Endothelial cell of umbilical vein (primary cell): ENCODE results near the gene VPS52. TPM values are rescaled to one million over a fixed set of nuclear protein-coding genes. Genes with fewer than 3 reads are reported as not detected.
A peak's percentile ranks its signal among the peaks of the same experiment; 100 is the strongest.

ENCODE experiments used
- BruUV-seq: library from RNA; stranded (reverse); fragments of 400-500 nt; replicated peaks from 2 replicates; lab custom pipeline; 2021; lab: Mats Ljungman, UMichigan
- CTCF ChIA-PET: fragments of 300-600, 350-600 bp; sonication (Branson Sonifier 250); formaldehyde crosslinking; loops from one replicate; lab custom pipeline; 2021; ENCODE audit warnings: antibody characterized with exemption, inconsistent platforms; lab: Charles Lee
- POLR2A ChIA-PET: fragments of 300-600, 350-600 bp; sonication (Branson Sonifier 250); formaldehyde crosslinking; loops from one replicate; lab custom pipeline; 2021; ENCODE audit warnings: antibody characterized with exemption, inconsistent platforms; lab: Charles Lee
- DNase-seq: peaks from one replicate; pipeline ENCODE4 v3.0.0-alpha.2; 2011; ENCODE audit warnings: low read depth, low spot score
- FAIRE-seq: peaks from 2 replicates; lab custom pipeline; 2011; peaks lifted over from hg19 to GRCh38; lab: Jason Lieb, UNC
- H2AFZ ChIP-seq: 2 replicates; pipeline ENCODE4 v1.6.0; 2012; ENCODE audit warnings: low read depth, low read length, control low read depth, inconsistent platforms
- H3K27ac ChIP-seq: 2 replicates; pipeline ENCODE4 v1.5.1; 2011; ENCODE audit warnings: low read depth, mild to moderate bottlenecking, control low read depth, low read length, moderate library complexity; ENCODE audit not compliant: insufficient read depth
- H3K27me3 ChIP-seq, 2 experiments: 2 replicates each; pipeline versions ENCODE4 v1.6.0 to v1.6.1; 2011; ENCODE audit warnings: low read length in 2 of 2, mixed read lengths in 1 of 2; ENCODE audit not compliant: control insufficient read depth in 2 of 2, insufficient read depth in 2 of 2
- H3K36me3 ChIP-seq, 2 experiments: 2 replicates in 1 of 2; 3 replicates in 1 of 2; pipeline ENCODE4 v1.5.1; 2011; ENCODE audit warnings: low read length in 2 of 2, mild to moderate bottlenecking in 1 of 2, moderate library complexity in 1 of 2; ENCODE audit not compliant: control insufficient read depth in 2 of 2, insufficient read depth in 2 of 2; ENCODE audit errors: extremely low read depth in 1 of 2
- H3K4me1 ChIP-seq: 3 replicates; pipeline ENCODE4 v1.5.1; 2011; ENCODE audit warnings: mild to moderate bottlenecking, low read length; ENCODE audit not compliant: control insufficient read depth, insufficient read depth; ENCODE audit errors: extremely low read depth
- H3K4me2 ChIP-seq: 2 replicates; pipeline ENCODE4 v1.6.1; 2011; ENCODE audit warnings: low read length, control low read depth, mixed read lengths; ENCODE audit not compliant: insufficient read depth
- H3K4me3 ChIP-seq, 3 experiments: fragments of 200-600 bp in 1 of 3; sonication (generic), shearing (Covaris generic) in 1 of 3; replicated peaks in 1 of 3; 2 replicates each; pipeline ENCODE4 v1.5.1; 2011 to 2016; ENCODE audit warnings: control low read depth in 3 of 3, low read length in 3 of 3, mild to moderate bottlenecking in 2 of 3, inconsistent platforms in 1 of 3, low read depth in 1 of 3, moderate library complexity in 1 of 3; ENCODE audit not compliant: insufficient read depth in 1 of 3
- H3K79me2 ChIP-seq: 2 replicates; pipeline ENCODE4 v1.6.0; 2012; ENCODE audit warnings: low read length, inconsistent platforms; ENCODE audit not compliant: control insufficient read depth, insufficient read depth
- H3K9ac ChIP-seq: replicated peaks from 2 replicates; pipeline ENCODE3; 2011; ENCODE audit warnings: low read length, control low read depth; ENCODE audit not compliant: insufficient read depth; ENCODE audit errors: extremely low read depth
- H3K9me1 ChIP-seq: replicated peaks from 3 replicates; pipeline ENCODE4 v1.6.0; 2011; ENCODE audit warnings: mild to moderate bottlenecking, low read length; ENCODE audit not compliant: control insufficient read depth, insufficient read depth; ENCODE audit errors: extremely low read depth
- H3K9me3 ChIP-seq: replicated peaks from 2 replicates; pipeline ENCODE4 v1.5.1; 2012; ENCODE audit warnings: low read length, inconsistent platforms; ENCODE audit not compliant: control insufficient read depth, insufficient read depth
- H4K20me1 ChIP-seq: replicated peaks from 2 replicates; pipeline ENCODE3; 2011; ENCODE audit warnings: mild to moderate bottlenecking, low read length; ENCODE audit not compliant: control insufficient read depth, insufficient read depth; ENCODE audit errors: extremely low read depth
- EZH2 ChIP-seq: IDR thresholded peaks from 2 replicates; pipeline ENCODE4 v1.6.1; 2012; ENCODE audit warnings: borderline replicate concordance, low read depth, mild to moderate bottlenecking, moderate library complexity, low read length, inconsistent platforms; ENCODE audit not compliant: severe bottlenecking
- FOS ChIP-seq: IDR thresholded peaks from 2 replicates; pipeline ENCODE4 v1.6.1; 2011; ENCODE audit warnings: mild to moderate bottlenecking, low read length, moderate library complexity, borderline replicate concordance; ENCODE audit not compliant: insufficient read depth
- GATA2 ChIP-seq: IDR thresholded peaks from 2 replicates; pipeline ENCODE4 v1.7.0; 2011; ENCODE audit warnings: low read depth, mild to moderate bottlenecking, moderate library complexity, mixed read lengths, low read length; ENCODE audit not compliant: insufficient read length, insufficient read depth
- JUN ChIP-seq: IDR thresholded peaks from 2 replicates; pipeline ENCODE4 v1.6.1; 2011; ENCODE audit warnings: borderline replicate concordance, low read depth; ENCODE audit not compliant: insufficient read length, insufficient read depth
- MYC ChIP-seq: IDR thresholded peaks from one replicate; pipeline ENCODE4 v1.6.1; 2011; ENCODE audit warnings: mild to moderate bottlenecking, low read depth, low read length
- POLR2A ChIP-seq: IDR thresholded peaks from 2 replicates; pipeline ENCODE4 v1.6.1; 2012; ENCODE audit warnings: low read depth, mild to moderate bottlenecking, control low read depth, low read length
- POLR2AphosphoS5 ChIP-seq: IDR thresholded peaks from 2 replicates; pipeline ENCODE4 v1.6.1; 2012; ENCODE audit warnings: low read depth, mild to moderate bottlenecking, control low read depth, low read length, moderate library complexity; ENCODE audit not compliant: insufficient read depth
- dilution Hi-C: fragments of 300-500 bp; cut with MboI; formaldehyde crosslinking; loops from one replicate; pipeline ENCODE4 v1.15.0; 2019; ENCODE audit warnings: low sequenced_read_pairs; ENCODE audit not compliant: extremely low pct_ligation_motif_present
- intact Hi-C: fragments of 100-400 bp; cut with micrococcal nuclease; formaldehyde crosslinking; loops from one replicate; pipeline ENCODE4 v1.10.0; 2022
- polyA plus RNA-seq, 4 experiments: library from polyadenylated mRNA; depleted of rRNA in 3 of 4; stranded (reverse) in 3 of 4; unstranded in 1 of 4; fragments of >200 nt; gene quantifications; 2 replicates each; pipeline versions ENCODE4 v1.2.1 to v1.2.3, GENCODE V29; 2011 to 2012; ENCODE audit warnings: missing spikeins in 1 of 4
- total RNA-seq: library from RNA; stranded (reverse); gene quantifications from 2 replicates; pipeline ENCODE4 v1.2.3, GENCODE V29; 2021
- TF ChIP-seq, protein P1 (sequence below): IDR thresholded peaks from 2 replicates; pipeline ENCODE4 v1.6.1; 2011; ENCODE audit not compliant: insufficient read depth, insufficient read length
- TF ChIP-seq, protein P2 (sequence below), 2 donors: IDR thresholded peaks; 1 replicate in 1 of 2; 2 replicates in 1 of 2; pipeline ENCODE4 v1.5.1; 2011; ENCODE audit warnings: low read length in 2 of 2, mild to moderate bottlenecking in 2 of 2, moderate library complexity in 2 of 2, control low read depth in 1 of 2, inconsistent platforms in 1 of 2, low read depth in 1 of 2; ENCODE audit not compliant: insufficient read depth in 1 of 2; ENCODE audit errors: extremely low read depth in 1 of 2

The VPS52 gene
- total and polyA plus RNA-seq, 2 donors (not counting 3 experiments of a cell fraction or from before 2014, with no cell fraction given) = 49.2 to 112 TPM

DNA sequence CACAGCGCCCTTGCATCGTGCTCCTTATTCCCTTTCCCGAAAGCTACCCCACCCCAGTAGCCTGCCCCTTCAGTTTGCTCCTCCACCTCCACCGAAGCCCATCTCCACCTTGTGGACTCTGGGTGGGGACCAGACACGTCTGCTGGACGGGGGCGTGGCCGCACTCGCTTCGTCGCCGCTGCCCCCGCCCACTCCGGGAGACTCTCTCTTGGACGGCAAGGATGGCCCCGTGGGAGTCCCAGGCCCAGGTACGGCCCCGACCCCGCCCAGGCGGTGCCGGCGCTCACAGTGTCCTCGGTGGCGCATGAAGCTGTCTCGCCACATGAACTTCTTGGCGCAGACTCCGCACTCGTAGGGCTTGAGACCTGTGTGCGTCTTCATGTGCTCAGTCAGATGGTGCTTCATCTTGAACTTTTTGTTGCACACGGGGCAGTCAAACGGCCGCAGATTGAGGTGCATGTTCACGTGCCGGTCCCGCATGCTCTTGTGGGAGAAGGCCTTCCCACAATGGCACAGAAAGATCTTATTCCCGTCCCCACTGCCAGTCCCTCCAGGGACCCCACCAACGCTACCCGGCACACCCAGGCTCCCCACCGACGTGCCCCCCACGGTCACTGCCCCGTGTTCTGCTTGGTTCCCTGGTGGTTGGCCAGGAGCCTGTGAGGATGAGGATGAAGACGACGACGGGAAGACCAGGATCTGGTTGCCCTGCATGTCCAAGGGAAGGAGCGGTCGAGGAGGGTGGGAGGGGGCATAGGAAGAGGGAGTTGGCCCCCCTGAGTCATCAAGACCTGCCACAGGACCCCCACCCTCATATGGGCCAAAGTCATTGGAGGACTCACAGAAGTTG is 43.5 kb upstream of the VPS52 start:
- CTCF ChIA-PET = no interaction called here
- H3K4me1 ChIP-seq = peaks cover 37% of the 10 kb centered on the region
- peak overlapping the region; percentile 81 for H3K4me2 ChIP-seq
- H3K9me3 ChIP-seq = no peaks in the 10 kb centered on the region
- BruUV-seq = no TSS peak
- peaks cover 30% of the 10 kb centered on the region for H3K79me2 ChIP-seq
- intact Hi-C loops = loop anchor here (1.0 to 10.0 kb wide), 3 partner anchors 16 to 260 kb away; partner anchors contain the start of genes HSD17B8, RXRB and SLC39A7
- no peaks in the 10 kb centered on the region for H3K27me3 ChIP-seq
- dilution Hi-C loops = no loop called here
- FAIRE-seq (no peak), DNase-seq (peak; percentile 42)
- no peak for TF ChIP-seq FOS
- TF ChIP-seq, protein P1, sequence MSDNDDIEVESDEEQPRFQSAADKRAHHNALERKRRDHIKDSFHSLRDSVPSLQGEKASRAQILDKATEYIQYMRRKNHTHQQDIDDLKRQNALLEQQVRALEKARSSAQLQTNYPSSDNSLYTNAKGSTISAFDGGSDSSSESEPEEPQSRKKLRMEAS = no peak
- TF ChIP-seq, protein P2, sequence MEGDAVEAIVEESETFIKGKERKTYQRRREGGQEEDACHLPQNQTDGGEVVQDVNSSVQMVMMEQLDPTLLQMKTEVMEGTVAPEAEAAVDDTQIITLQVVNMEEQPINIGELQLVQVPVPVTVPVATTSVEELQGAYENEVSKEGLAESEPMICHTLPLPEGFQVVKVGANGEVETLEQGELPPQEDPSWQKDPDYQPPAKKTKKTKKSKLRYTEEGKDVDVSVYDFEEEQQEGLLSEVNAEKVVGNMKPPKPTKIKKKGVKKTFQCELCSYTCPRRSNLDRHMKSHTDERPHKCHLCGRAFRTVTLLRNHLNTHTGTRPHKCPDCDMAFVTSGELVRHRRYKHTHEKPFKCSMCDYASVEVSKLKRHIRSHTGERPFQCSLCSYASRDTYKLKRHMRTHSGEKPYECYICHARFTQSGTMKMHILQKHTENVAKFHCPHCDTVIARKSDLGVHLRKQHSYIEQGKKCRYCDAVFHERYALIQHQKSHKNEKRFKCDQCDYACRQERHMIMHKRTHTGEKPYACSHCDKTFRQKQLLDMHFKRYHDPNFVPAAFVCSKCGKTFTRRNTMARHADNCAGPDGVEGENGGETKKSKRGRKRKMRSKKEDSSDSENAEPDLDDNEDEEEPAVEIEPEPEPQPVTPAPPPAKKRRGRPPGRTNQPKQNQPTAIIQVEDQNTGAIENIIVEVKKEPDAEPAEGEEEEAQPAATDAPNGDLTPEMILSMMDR (IDR thresholded peaks at IDR 0.05; ENCODE audit: extremely low read depth in 1 of 2, insufficient read depth in 1 of 2, low read depth in 1 of 2, low read length in 2 of 2) = no peak
- no peak for TF ChIP-seq EZH2
- no peak for TF ChIP-seq POLR2A
- no peak for TF ChIP-seq GATA2
- no peak for TF ChIP-seq MYC
- TF ChIP-seq POLR2AphosphoS5 = no peak
- no peak for TF ChIP-seq JUN
- H4K20me1 ChIP-seq = no peaks in the 10 kb centered on the region
- H2AFZ ChIP-seq = no peak overlapping the region
- POLR2A ChIA-PET = no interaction called here
- H3K4me3 ChIP-seq = peak overlapping the region in 2 of 3 experiments; percentile 65 to 96
- H3K9ac ChIP-seq = no peak overlapping the region
- H3K9me1 ChIP-seq = no peaks in the 10 kb centered on the region
- peaks cover 5 to 15% of the 10 kb centered on the region in 2 experiments for H3K36me3 ChIP-seq
- peak overlapping the region; percentile 48 for H3K27ac ChIP-seq
